ENCODE results near the gene TESPA1. TPM values are rescaled to one million over a fixed set of nuclear protein-coding genes. Genes with fewer than 3 reads are reported as not detected.

TESPA1 gene, protein sequence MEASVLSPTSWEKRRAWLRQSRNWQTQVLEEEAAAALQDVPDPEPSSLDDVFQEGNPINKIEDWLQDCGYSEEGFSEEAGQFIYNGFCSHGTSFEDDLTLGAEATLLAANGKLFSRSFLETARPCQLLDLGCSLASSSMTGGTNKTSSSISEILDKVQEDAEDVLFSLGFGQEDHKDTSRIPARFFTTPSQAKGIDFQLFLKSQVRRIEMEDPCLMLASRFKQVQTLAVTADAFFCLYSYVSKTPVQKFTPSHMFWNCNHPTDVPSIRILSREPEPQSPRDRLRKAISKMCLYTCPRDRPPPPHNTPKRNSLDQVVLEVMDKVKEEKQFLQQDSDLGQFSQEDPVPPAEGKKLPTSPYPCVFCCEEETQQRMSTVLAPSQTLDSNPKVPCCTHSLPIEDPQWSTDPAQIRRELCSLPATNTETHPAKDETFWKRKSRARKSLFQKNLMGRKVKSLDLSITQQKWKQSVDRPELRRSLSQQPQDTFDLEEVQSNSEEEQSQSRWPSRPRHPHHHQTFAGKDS
- total RNA-seq: not detected in 2 replicates
- polyA plus RNA-seq: not detected in 2 replicates
- polyA plus RNA-seq (2012): not detected in 2 replicates
- not detected in 2 replicates for polyA minus RNA-seq (ENCODE audit: low replicate concordance)

- Histone ChIP-seq H3K4me2 (ENCODE audit: extremely low read depth, insufficient read depth, low read length) (no peak within 1 kb of the TSS), H3K9me3 (ENCODE audit: control insufficient read depth, insufficient read depth, low read depth, low read length) (no peaks in the 10 kb centered on the region), H3K27me3 (ENCODE audit: control insufficient read depth, insufficient read depth, low read length) (no peaks in the 10 kb centered on the region), H3K79me2 (ENCODE audit: control insufficient read depth, insufficient read depth, low read length) (no peaks in the 10 kb centered on the region), H3K27ac (ENCODE audit: insufficient read depth, low read length) (no peak within 1 kb of the TSS), H2AFZ (ENCODE audit: low read length) (no peak within 1 kb of the TSS), H3K4me1 (ENCODE audit: control insufficient read depth, extremely low read depth, insufficient read depth, low read length) (no peaks in the 10 kb centered on the region), H4K20me1 (ENCODE audit: control insufficient read depth, extremely low read depth, insufficient read depth, low read length) (no peaks in the 10 kb centered on the region), H3K36me3 (ENCODE audit: control insufficient read depth, insufficient read depth, low read length) (no peaks in the 10 kb centered on the region), H3K9ac (ENCODE audit: insufficient read depth, low read length) (no peak within 1 kb of the TSS), H3K4me3 (replicated peaks in 1 of 4; ENCODE audit: control extremely low read depth in 1 of 4, insufficient read depth in 1 of 4, low read depth in 3 of 4, low read length in 4 of 4) (no peak within 1 kb of the TSS)
- no peak for DNase-seq (ENCODE audit: low read depth in 2 of 2)
- TF ChIP-seq CTCF (conservative IDR thresholded peaks at IDR 0.05 in 1 of 2, IDR thresholded peaks at IDR 0.05 in 1 of 2; ENCODE audit: low read depth in 1 of 2, low read length in 2 of 2): no peak
- TF ChIP-seq EZH2 (IDR thresholded peaks at IDR 0.05; ENCODE audit: low read length, missing control alignments): no peak
Measured at GRCh38 chr12:54984658-54985376, at the start of gene TESPA1. TESPA1 (minus strand) TSS chr12:54984762; CDS start chr12:54974562, 10,200 bp downstream.

GRCh38 chr12:55034218-55034617, 49.7 kb upstream of the TESPA1 start:
- no peaks in the 10 kb centered on the region for H3K27me3 ChIP-seq (ENCODE audit: control insufficient read depth, insufficient read depth, low read length)
- DNase-seq (ENCODE audit: low read depth in 2 of 2): no peak
- TF ChIP-seq CTCF (conservative IDR thresholded peaks at IDR 0.05 in 1 of 2, IDR thresholded peaks at IDR 0.05 in 1 of 2; ENCODE audit: low read depth in 1 of 2, low read length in 2 of 2) (no peak), EZH2 (IDR thresholded peaks at IDR 0.05; ENCODE audit: low read length, missing control alignments) (no peak)
- H3K79me2 ChIP-seq (ENCODE audit: control insufficient read depth, insufficient read depth, low read length): no peaks in the 10 kb centered on the region
- no peaks in the 10 kb centered on the region for H3K36me3 ChIP-seq (ENCODE audit: control insufficient read depth, insufficient read depth, low read length)
- no peaks in the 10 kb centered on the region for H4K20me1 ChIP-seq (ENCODE audit: control insufficient read depth, extremely low read depth, insufficient read depth, low read length)
- no peaks in the 10 kb centered on the region for H3K4me1 ChIP-seq (ENCODE audit: control insufficient read depth, extremely low read depth, insufficient read depth, low read length)
- H2AFZ ChIP-seq (ENCODE audit: low read length): no peak overlapping the region
- no peak overlapping the region for H3K4me3 ChIP-seq (replicated peaks in 1 of 4; ENCODE audit: control extremely low read depth in 1 of 4, insufficient read depth in 1 of 4, low read depth in 3 of 4, low read length in 4 of 4)
- no peak overlapping the region for H3K9ac ChIP-seq (ENCODE audit: insufficient read depth, low read length)
- no peaks in the 10 kb centered on the region for H3K9me3 ChIP-seq (ENCODE audit: control insufficient read depth, insufficient read depth, low read depth, low read length)
- no peak overlapping the region for H3K27ac ChIP-seq (ENCODE audit: insufficient read depth, low read length)
- H3K4me2 ChIP-seq (ENCODE audit: extremely low read depth, insufficient read depth, low read length): no peak overlapping the region

- H3K27me3 ChIP-seq (ENCODE audit: control insufficient read depth, insufficient read depth, low read length): no peaks in the 10 kb centered on the region
- no peaks in the 10 kb centered on the region for H3K36me3 ChIP-seq (ENCODE audit: control insufficient read depth, insufficient read depth, low read length)
- no peak overlapping the region for H3K27ac ChIP-seq (ENCODE audit: insufficient read depth, low read length)
- H3K9ac ChIP-seq (ENCODE audit: insufficient read depth, low read length): no peak overlapping the region
- no peaks in the 10 kb centered on the region for H3K9me3 ChIP-seq (ENCODE audit: control insufficient read depth, insufficient read depth, low read depth, low read length)
- H2AFZ ChIP-seq (ENCODE audit: low read length): no peak overlapping the region
- no peaks in the 10 kb centered on the region for H3K4me1 ChIP-seq (ENCODE audit: control insufficient read depth, extremely low read depth, insufficient read depth, low read length)
- H3K4me3 ChIP-seq (replicated peaks in 1 of 4; ENCODE audit: control extremely low read depth in 1 of 4, insufficient read depth in 1 of 4, low read depth in 3 of 4, low read length in 4 of 4): no peak overlapping the region
- no peak for DNase-seq (ENCODE audit: low read depth in 2 of 2)
- no peaks in the 10 kb centered on the region for H3K79me2 ChIP-seq (ENCODE audit: control insufficient read depth, insufficient read depth, low read length)
- TF ChIP-seq EZH2 (IDR thresholded peaks at IDR 0.05; ENCODE audit: low read length, missing control alignments) (no peak), CTCF (conservative IDR thresholded peaks at IDR 0.05 in 1 of 2, IDR thresholded peaks at IDR 0.05 in 1 of 2; ENCODE audit: low read depth in 1 of 2, low read length in 2 of 2) (no peak)
- H3K4me2 ChIP-seq (ENCODE audit: extremely low read depth, insufficient read depth, low read length): no peak overlapping the region
- H4K20me1 ChIP-seq (ENCODE audit: control insufficient read depth, extremely low read depth, insufficient read depth, low read length): no peaks in the 10 kb centered on the region
Measured at GRCh38 chr12:55025508-55025907, 40.9 kb upstream of the TESPA1 start.

Measured in fibroblast of lung (primary cell).